T-helper 17 cell (primary cell): ENCODE measurements around the gene GPRC5C. TPM values are rescaled to one million over a fixed set of nuclear protein-coding genes. Genes with fewer than 3 reads are reported as not detected.

Experiments
- ATAC-seq: fragments of 150-1000 bp; cut with Tn5 transposase; 2 replicates; pipeline ENCODE4 v1.10.0; 2021; ENCODE audit warnings: mild to moderate bottlenecking, moderate library complexity
- DNase-seq, 3 donors: peaks; one replicate each; pipeline versions ENCODE4 v3.0.0 to v3.0.0-alpha.2; 2020 to 2021
- H3K9me3 ChIP-seq: one replicate; pipeline ENCODE4 v1.7.0; 2013; ENCODE audit warnings: low read length, mild to moderate bottlenecking; ENCODE audit not compliant: control insufficient read depth, poor library complexity, severe bottlenecking
- H3K27ac Mint-ChIP-seq: one replicate; pipeline ENCODE4 v1.8.0; 2022; ENCODE audit warnings: mild to moderate bottlenecking, moderate library complexity, mixed read lengths
- H3K27me3 Mint-ChIP-seq: one replicate; pipeline ENCODE4 v1.8.0; 2022; ENCODE audit warnings: mixed read lengths
- H3K36me3 Mint-ChIP-seq: one replicate; pipeline ENCODE4 v1.8.0; 2022; ENCODE audit warnings: low read depth, mixed read lengths
- H3K4me1 Mint-ChIP-seq: one replicate; pipeline ENCODE4 v1.8.0; 2022; ENCODE audit warnings: mild to moderate bottlenecking, mixed read lengths
- H3K4me3 Mint-ChIP-seq: one replicate; pipeline ENCODE4 v1.8.0; 2022; ENCODE audit warnings: mild to moderate bottlenecking, moderate library complexity, mixed read lengths
- total RNA-seq, 4 donors: library from RNA in 2 of 4; stranded (reverse) in 2 of 4; gene quantifications; one replicate each; pipeline ENCODE4 v1.2.3 and lab custom pipeline; 2022 to 2026

Gene GPRC5C
- total RNA-seq, 2 donors from 2014 or later, result 0.18 TPM; not detected in 1

GRCh38 chr17:74446551-74447500 is 14.9 kb downstream of the GPRC5C start:
- no peak overlapping the region for H3K4me3 Mint-ChIP-seq
- ATAC-seq, result no peak
- no peak for DNase-seq
- no peaks in the 10 kb centered on the region for H3K36me3 Mint-ChIP-seq
- H3K4me1 Mint-ChIP-seq, result peaks cover 2% of the 10 kb centered on the region
- H3K9me3 ChIP-seq, result no peaks in the 10 kb centered on the region
- peaks cover 40% of the 10 kb centered on the region for H3K27me3 Mint-ChIP-seq
- H3K27ac Mint-ChIP-seq, result no peak overlapping the region

- Mint-ChIP-seq H3K27me3 (peaks cover 35% of the 10 kb centered on the region), H3K36me3 (no peaks in the 10 kb centered on the region), H3K27ac (no peak overlapping the region), H3K4me3 (no peak overlapping the region), H3K4me1 (peaks cover 3% of the 10 kb centered on the region)
- H3K9me3 ChIP-seq, result no peaks in the 10 kb centered on the region
- ATAC-seq, result no peak
- DNase-seq, result no peak
Measured at GRCh38 chr17:74447628-74448159, 15.8 kb downstream of the GPRC5C start.

- Mint-ChIP-seq H3K36me3 (no peaks in the 10 kb centered on the region), H3K27me3 (peaks cover 25% of the 10 kb centered on the region), H3K4me1 (peaks cover 5% of the 10 kb centered on the region), H3K27ac (no peak overlapping the region), H3K4me3 (no peak overlapping the region)
- DNase-seq (no peak), ATAC-seq (no peak)
- no peaks in the 10 kb centered on the region for H3K9me3 ChIP-seq
Measured at GRCh38 chr17:74448756-74449155, 16.9 kb downstream of the GPRC5C start.

DNA sequence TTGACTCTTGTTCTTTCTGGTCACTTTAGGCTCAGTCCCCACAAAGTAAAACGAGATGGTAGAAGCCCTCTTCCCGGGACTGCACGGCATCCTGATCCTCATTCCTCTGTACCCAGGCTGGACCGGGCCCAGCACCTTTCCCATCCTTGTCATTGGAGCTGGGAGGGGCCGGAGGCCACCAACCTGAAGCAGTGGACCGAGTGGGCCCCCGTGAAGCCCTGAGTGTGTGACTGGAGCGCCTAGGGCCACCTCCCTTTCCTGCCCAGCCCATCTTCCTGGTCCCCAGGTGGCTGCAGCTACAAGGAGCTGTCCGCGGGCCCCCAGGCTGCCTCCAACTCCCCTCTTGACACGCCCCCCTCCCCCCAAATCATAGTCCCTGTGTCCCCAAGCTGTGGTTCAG is 17.4 kb downstream of the GPRC5C start:
- Mint-ChIP-seq H3K27me3 (peaks cover 20% of the 10 kb centered on the region), H3K4me1 (peaks cover 5% of the 10 kb centered on the region)

GRCh38 chr17:74449773-74450172 is 17.9 kb downstream of the GPRC5C start:
- Mint-ChIP-seq H3K27me3 (peaks cover 15% of the 10 kb centered on the region), H3K4me1 (peaks cover 5% of the 10 kb centered on the region), H3K4me3 (no peak overlapping the region), H3K36me3 (no peaks in the 10 kb centered on the region), H3K27ac (peak overlapping the region; percentile 53)
- DNase-seq, result no peak
- ATAC-seq, result no peak
- H3K9me3 ChIP-seq, result no peaks in the 10 kb centered on the region

More for the DNA sequence above, 17.4 kb downstream of the GPRC5C start:
- ATAC-seq, result no peak
- H3K36me3 Mint-ChIP-seq, result no peaks in the 10 kb centered on the region
- peak overlapping the region; percentile 53 for H3K27ac Mint-ChIP-seq
- no peaks in the 10 kb centered on the region for H3K9me3 ChIP-seq
- no peak overlapping the region for H3K4me3 Mint-ChIP-seq
- no peak for DNase-seq

GRCh38 chr17:74450231-74450630 is 18.3 kb downstream of the GPRC5C start:
- peaks cover 15% of the 10 kb centered on the region for H3K27me3 Mint-ChIP-seq
- ATAC-seq, result no peak
- H3K27ac Mint-ChIP-seq, result peak overlapping the region; percentile 53
- no peak for DNase-seq
- no peaks in the 10 kb centered on the region for H3K9me3 ChIP-seq
- no peaks in the 10 kb centered on the region for H3K36me3 Mint-ChIP-seq
- no peak overlapping the region for H3K4me3 Mint-ChIP-seq
- peaks cover 5% of the 10 kb centered on the region for H3K4me1 Mint-ChIP-seq

DNA sequence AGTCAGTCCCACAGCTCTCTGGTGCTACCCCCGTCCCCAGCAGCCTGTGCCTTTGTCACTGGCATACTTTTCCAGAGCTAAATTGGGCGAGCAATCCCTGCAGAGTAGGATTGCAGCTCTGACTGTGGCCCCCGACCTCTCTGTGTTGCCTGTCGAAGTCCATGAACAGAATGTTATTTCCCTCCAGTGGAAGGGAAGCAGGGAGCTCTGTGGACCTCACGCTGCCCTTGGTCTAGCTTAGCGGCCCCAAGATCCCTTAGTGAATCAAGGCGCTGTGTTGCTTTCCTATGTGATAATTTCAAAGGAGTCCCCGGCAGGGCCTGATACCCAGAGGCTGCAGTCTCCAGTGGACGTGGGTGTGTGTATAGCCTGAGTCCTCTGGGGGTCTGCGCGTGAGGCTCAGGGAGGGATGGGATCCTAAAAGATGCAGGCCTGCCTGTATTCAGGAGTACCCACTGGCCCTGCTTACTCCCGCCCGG is 19.1 kb downstream of the GPRC5C start:
- Mint-ChIP-seq H3K4me1 (peaks cover 5% of the 10 kb centered on the region), H3K36me3 (no peaks in the 10 kb centered on the region), H3K4me3 (no peak overlapping the region), H3K27ac (no peak overlapping the region), H3K27me3 (peaks cover 15% of the 10 kb centered on the region)
- DNase-seq (no peak), ATAC-seq (no peak)
- no peaks in the 10 kb centered on the region for H3K9me3 ChIP-seq

DNA sequence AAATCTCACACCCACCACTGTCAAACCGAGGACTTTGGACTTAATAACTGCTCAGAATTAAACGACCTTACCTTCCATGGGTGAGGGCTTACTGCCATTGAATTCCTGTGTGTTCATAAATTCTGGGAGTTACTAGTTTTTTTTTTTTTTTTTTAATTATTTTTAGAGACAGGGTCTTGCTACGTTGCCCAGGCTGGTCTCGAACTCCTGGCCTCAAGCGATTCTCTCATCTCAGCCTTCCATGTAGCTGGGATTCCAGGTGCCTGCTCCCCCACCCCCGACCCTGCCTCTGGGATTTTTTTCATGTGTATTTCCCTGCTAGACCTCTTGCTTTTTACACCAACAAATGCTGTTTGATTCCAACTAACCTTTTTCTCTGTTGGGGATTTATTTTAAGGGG is 19.7 kb downstream of the GPRC5C start:
- Mint-ChIP-seq H3K27ac (no peak overlapping the region), H3K4me1 (peaks cover 5% of the 10 kb centered on the region), H3K36me3 (no peaks in the 10 kb centered on the region), H3K27me3 (peaks cover 15% of the 10 kb centered on the region), H3K4me3 (no peak overlapping the region)
- ATAC-seq (no peak), DNase-seq (no peak)
- no peaks in the 10 kb centered on the region for H3K9me3 ChIP-seq

GRCh38 chr17:74452033-74452840 is 20.3 kb downstream of the GPRC5C start:
- DNase-seq (no peak), ATAC-seq (no peak)
- Mint-ChIP-seq H3K27me3 (peaks cover 12% of the 10 kb centered on the region), H3K27ac (no peak overlapping the region), H3K4me3 (peak overlapping the region; percentile 57), H3K36me3 (no peaks in the 10 kb centered on the region), H3K4me1 (peaks cover 6% of the 10 kb centered on the region)
- no peaks in the 10 kb centered on the region for H3K9me3 ChIP-seq

- Mint-ChIP-seq H3K4me3 (peak overlapping the region; percentile 57), H3K27ac (no peak overlapping the region), H3K4me1 (peaks cover 11% of the 10 kb centered on the region), H3K27me3 (peaks cover 6% of the 10 kb centered on the region), H3K36me3 (no peaks in the 10 kb centered on the region)
- ATAC-seq (no peak), DNase-seq (no peak)
- H3K9me3 ChIP-seq, result no peaks in the 10 kb centered on the region
Measured at GRCh38 chr17:74452841-74453661, 21.2 kb downstream of the GPRC5C start.

DNA sequence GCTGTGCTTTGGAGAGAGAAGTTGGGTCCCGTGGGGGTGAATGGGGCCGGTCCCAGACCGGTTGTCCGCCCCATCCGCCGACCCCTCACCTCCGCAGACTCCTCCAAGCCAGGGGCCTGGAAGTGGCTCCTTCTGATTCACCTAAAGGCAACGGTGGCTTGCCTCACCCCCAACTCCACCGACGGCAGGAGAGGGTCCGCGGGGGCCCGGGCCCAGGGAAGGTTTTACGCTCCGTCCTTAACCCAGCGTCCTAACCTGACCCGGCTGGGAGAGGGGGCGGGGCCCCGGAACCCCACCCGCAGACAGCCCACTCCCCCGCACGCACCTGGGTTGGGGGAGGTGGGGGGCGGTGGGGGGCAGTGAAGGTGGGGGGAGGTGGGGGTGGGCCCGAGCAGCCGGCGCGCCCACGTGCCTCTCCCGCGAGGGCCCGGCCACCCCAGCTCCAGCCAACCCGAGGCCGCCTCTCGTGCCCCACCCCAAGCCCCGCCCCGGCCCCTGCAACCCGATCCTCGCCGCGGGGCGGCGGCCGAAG is 21.8 kb downstream of the GPRC5C start:
- peaks cover 6% of the 10 kb centered on the region for H3K27me3 Mint-ChIP-seq
- no peaks in the 10 kb centered on the region for H3K9me3 ChIP-seq
- ATAC-seq, result peak; percentile 93
- peaks cover 15% of the 10 kb centered on the region for H3K4me1 Mint-ChIP-seq
- H3K36me3 Mint-ChIP-seq, result no peaks in the 10 kb centered on the region
- peak overlapping the region; percentile 31 for H3K4me3 Mint-ChIP-seq
- no peak overlapping the region for H3K27ac Mint-ChIP-seq
- DNase-seq, result peak in 2 of 3 donors; percentile 57 to 63
